Duodenal mucosa (tissue), 2 donors: ENCODE measurements around the gene RASA1.

Experiments
- H3K27ac ChIP-seq: one replicate; pipeline ENCODE4 v1.7.0; 2013; ENCODE audit warnings: low read depth, low read length
- H3K27me3 ChIP-seq, 2 donors: one replicate each; pipeline ENCODE4 v1.7.0; 2013; ENCODE audit warnings: low read length in 2 of 2, control low read depth in 1 of 2; ENCODE audit not compliant: insufficient read depth in 2 of 2, control insufficient read depth in 1 of 2
- H3K36me3 ChIP-seq, 2 donors: one replicate each; pipeline ENCODE4 v1.7.0; 2013; ENCODE audit warnings: low read length in 2 of 2, control low read depth in 1 of 2; ENCODE audit not compliant: insufficient read depth in 2 of 2, control insufficient read depth in 1 of 2
- H3K4me1 ChIP-seq, 2 donors: one replicate each; pipeline ENCODE4 v1.7.0; 2013; ENCODE audit warnings: low read length in 2 of 2, control low read depth in 1 of 2; ENCODE audit not compliant: insufficient read depth in 2 of 2, control insufficient read depth in 1 of 2
- H3K4me3 ChIP-seq, 2 donors: one replicate each; pipeline ENCODE4 v1.7.0; 2013; ENCODE audit warnings: low read length in 2 of 2, low read depth in 1 of 2
- H3K9ac ChIP-seq, 2 donors: one replicate each; pipeline ENCODE4 v1.7.0; 2013; ENCODE audit warnings: low read length in 2 of 2, low read depth in 1 of 2
- H3K9me3 ChIP-seq, 2 donors: one replicate each; pipeline ENCODE4 v1.7.0; 2013; ENCODE audit warnings: low read length in 2 of 2, control low read depth in 1 of 2; ENCODE audit not compliant: control insufficient read depth in 1 of 2

Gene RASA1

DNA sequence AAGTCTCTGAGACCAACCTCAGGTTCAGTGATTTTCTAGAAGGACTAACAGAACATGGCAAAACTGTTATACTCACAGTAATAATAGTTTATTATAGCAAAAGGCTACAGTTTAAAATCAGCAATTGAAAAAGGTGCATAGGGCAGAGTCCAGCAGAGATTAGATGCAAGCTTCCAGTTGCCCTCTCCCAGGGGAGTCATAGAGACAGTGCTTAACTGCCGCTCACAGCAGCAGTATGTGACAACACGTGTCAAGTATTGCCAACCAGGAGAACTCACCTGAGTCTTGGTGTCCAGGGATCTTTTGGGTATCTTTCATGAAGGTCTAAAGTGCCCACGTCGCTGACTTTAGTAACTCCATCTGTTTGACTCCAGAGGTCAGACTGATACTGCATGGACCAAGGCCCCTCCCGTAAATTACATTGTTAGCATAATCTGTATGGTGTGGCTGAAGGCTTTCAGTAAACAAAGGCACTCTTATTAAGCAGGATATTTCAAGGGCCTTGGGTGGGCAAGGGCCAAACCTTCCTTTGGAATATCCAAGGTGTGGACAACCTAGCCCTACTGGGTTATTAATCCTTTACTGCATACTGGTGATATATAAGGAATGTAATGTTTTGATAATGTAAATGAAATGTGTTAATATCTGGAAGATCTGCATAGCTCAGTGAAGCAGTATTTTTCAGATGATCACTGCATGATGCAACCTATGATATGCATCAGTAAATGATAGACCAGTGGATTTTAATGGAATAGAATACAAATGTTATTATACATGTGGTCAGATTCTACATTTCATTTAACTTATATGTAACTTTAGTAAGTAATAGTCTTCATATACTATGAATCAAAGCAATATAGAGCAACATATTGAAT is 44.0 kb downstream of the RASA1 start:
- Histone ChIP-seq H3K4me3 (no peak overlapping the region), H3K9ac (no peak overlapping the region), H3K9me3 (no peaks in the 10 kb centered on the region), H3K4me1 (peaks cover 10 to 11% of the 10 kb centered on the region in 2 donors), H3K27ac (no peak overlapping the region), H3K36me3 (no peaks in the 10 kb centered on the region), H3K27me3 (no peaks in the 10 kb centered on the region)

DNA sequence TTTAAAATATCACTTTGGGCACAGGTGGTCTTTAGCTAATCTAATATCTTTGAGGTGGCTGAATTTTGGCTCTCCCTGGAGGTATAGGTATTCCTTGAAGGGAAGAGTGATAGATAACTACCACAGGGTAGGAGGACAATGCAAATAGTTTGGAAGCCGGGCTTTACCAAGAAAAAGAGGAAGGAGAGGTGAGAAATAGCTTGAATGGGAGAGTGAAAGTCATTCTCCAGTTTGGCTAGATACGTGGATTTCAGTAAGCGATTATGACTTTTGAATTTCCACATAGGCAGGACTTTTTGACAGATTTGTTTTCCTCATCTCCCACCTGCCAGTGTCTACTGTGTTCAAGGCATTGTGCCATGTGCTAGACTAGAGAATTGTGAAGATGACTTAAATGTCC is 45.5 kb downstream of the RASA1 start:
- peaks cover 10 to 11% of the 10 kb centered on the region in 2 donors for H3K4me1 ChIP-seq
- no peak overlapping the region for H3K9ac ChIP-seq
- H3K36me3 ChIP-seq = peaks cover 0 to 2% of the 10 kb centered on the region in 2 donors
- no peak overlapping the region for H3K27ac ChIP-seq
- H3K4me3 ChIP-seq = no peak overlapping the region
- no peaks in the 10 kb centered on the region for H3K27me3 ChIP-seq
- no peaks in the 10 kb centered on the region for H3K9me3 ChIP-seq

DNA sequence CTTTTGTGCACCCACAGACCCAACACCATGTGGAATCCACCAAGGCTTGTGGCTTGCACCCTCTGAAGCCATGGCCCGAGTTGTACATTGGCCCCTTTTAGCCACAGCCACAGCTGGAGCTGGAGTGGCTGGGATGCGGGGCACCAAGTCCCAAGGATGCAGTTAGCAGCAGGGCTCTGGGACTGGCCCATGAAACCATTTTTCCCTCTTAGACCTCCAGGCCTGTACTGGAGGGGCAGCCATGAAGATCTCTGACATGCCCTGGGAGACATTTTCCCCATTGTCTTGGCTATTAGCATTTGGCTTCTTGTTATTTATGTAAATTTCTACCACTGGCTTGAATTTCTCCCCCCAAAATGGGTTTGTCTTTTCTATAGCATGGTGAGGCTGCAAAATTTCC is 51.8 kb downstream of the RASA1 start:
- no peak overlapping the region for H3K9ac ChIP-seq
- peaks cover 0 to 2% of the 10 kb centered on the region in 2 donors for H3K36me3 ChIP-seq
- H3K4me3 ChIP-seq = no peak overlapping the region
- no peak overlapping the region for H3K27ac ChIP-seq
- no peaks in the 10 kb centered on the region for H3K9me3 ChIP-seq
- H3K27me3 ChIP-seq = no peaks in the 10 kb centered on the region
- peaks cover 0 to 7% of the 10 kb centered on the region in 2 donors for H3K4me1 ChIP-seq

DNA sequence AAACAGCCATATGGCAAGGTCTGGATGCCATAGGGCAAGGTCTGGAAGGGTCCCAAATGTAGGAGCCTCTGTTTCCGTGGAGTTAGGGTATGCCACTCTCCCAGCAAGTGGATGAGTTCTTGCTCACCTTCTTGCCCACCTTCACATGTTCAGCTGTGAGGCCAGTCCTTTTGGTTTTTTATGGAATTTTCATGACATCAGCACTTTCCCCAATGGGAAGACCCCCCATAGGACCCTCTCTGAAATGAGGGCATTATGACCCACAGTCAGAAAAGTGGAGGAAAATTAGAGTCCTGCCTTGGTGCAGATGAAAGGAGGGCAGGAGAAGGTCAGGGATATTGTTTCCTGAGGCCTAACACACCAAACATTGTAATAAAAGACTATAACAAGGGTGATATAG is 53.9 kb downstream of the RASA1 start:
- H3K9me3 ChIP-seq = no peaks in the 10 kb centered on the region
- no peaks in the 10 kb centered on the region for H3K27me3 ChIP-seq
- H3K4me3 ChIP-seq = no peak overlapping the region
- peaks cover 0 to 2% of the 10 kb centered on the region in 2 donors for H3K36me3 ChIP-seq
- no peak overlapping the region for H3K27ac ChIP-seq
- H3K9ac ChIP-seq = no peak overlapping the region
- peaks cover 0 to 9% of the 10 kb centered on the region in 2 donors for H3K4me1 ChIP-seq

DNA sequence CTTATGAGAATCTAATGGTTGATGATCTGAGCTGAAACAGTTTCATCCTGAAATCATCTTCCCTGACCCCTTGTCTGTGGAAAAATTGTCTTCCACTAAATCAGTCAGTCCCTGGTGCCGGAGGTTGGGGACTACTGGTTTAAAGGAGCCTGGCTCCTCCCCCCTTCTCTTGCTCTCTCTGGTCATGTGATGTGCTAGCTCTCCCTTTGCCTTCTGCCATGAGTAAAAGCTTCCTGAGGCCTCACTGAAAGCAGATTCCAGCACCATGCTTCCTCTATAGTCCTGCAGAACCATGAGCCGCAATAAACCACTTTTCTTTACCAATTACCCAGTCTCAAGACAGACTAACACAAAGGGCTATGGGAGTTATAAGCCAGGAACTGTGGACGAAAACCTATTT is 54.7 kb downstream of the RASA1 start:
- H3K9me3 ChIP-seq = no peaks in the 10 kb centered on the region
- no peak overlapping the region for H3K4me3 ChIP-seq
- H3K27ac ChIP-seq = no peak overlapping the region
- no peaks in the 10 kb centered on the region for H3K36me3 ChIP-seq
- H3K9ac ChIP-seq = no peak overlapping the region
- H3K27me3 ChIP-seq = no peaks in the 10 kb centered on the region
- H3K4me1 ChIP-seq = peaks cover 0 to 9% of the 10 kb centered on the region in 2 donors

DNA sequence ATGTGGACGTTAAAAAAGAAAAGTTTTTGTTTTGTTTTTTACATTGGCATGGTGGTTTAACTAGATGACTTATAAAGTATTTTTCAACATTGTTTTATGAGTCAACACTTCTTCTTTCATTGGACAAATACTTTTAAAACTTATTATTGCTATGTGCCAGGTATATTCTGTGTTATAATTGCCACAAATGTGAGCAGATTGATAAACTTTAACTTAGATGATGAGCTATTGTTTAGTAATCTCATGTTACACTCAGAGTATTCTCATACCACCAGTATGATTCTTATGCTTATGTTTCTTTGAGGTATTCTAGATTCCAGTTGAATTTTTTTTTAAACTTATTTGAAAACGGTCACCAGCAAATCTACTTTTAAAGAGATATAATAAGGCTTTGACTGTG is 60.3 kb downstream of the RASA1 start:
- Histone ChIP-seq H3K9me3 (no peaks in the 10 kb centered on the region), H3K27ac (no peak overlapping the region), H3K36me3 (no peaks in the 10 kb centered on the region), H3K9ac (no peak overlapping the region), H3K4me1 (peaks cover 0 to 9% of the 10 kb centered on the region in 2 donors), H3K4me3 (no peak overlapping the region), H3K27me3 (no peaks in the 10 kb centered on the region)

DNA sequence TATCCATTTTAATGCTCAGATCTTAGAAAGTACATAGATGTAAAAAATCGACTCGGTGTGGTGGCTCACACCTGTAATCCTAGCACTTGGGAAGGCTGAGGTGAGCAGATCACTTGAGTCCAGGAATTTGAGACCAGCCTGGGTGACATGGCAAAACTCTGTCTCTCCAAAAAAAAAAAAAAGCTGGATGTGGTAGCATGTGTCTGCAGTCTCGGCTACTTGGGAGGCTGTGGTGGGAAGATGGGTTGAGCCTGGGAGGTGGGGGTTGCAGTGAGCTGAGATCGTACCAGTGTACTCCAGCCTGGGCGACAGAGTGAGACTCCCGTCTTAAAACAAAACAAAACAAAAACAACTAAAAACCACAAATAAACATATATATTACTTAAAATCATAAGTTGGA is 61.4 kb downstream of the RASA1 start:
- H3K4me3 ChIP-seq = no peak overlapping the region
- H3K4me1 ChIP-seq = peaks cover 0 to 5% of the 10 kb centered on the region in 2 donors
- H3K36me3 ChIP-seq = peaks cover 0 to 5% of the 10 kb centered on the region in 2 donors
- no peak overlapping the region for H3K27ac ChIP-seq
- H3K27me3 ChIP-seq = no peaks in the 10 kb centered on the region
- H3K9me3 ChIP-seq = no peaks in the 10 kb centered on the region
- no peak overlapping the region for H3K9ac ChIP-seq

DNA sequence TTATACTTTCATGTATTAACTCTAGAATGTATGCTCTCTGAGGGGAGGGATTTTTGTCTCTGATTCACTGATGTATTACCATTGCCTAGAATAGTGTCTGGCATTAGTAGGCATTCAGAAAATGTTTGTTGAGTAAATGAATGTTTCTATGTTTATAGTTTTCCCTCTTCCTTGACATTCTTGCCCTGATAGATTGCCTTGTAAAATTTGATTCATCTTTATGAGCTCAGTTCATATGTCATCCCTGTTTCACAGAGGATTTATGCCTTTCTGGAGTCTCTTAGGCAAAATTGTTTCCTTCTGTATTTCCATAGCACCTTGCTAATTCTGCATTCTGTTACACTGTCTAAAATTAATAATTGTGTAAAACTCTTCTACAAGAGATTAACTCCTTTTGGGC is 72.3 kb downstream of the RASA1 start:
- Histone ChIP-seq H3K9me3 (no peaks in the 10 kb centered on the region), H3K4me1 (no peaks in the 10 kb centered on the region), H3K9ac (no peak overlapping the region), H3K27me3 (no peaks in the 10 kb centered on the region), H3K4me3 (no peak overlapping the region), H3K27ac (no peak overlapping the region), H3K36me3 (peaks cover 6 to 8% of the 10 kb centered on the region in 2 donors)

DNA sequence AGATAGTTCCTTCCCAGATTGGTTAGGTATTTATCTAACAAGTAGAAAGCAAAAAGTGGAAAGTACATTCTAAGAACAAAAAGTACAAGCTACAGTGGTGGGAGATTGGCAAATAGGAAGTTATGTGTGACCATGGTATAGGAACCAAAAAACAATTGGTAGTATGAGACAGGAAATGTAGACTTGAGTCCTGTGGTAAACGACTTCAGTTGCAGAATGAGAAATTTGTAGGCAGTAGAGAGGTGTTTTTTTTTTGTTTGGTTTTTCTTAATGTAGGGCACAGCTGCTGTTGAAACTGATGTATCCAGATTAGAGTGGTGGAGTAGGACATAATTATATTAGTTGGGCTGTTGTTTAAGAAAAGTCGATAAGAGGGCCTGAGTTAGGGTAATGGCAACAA is 73.0 kb downstream of the RASA1 start:
- H3K27ac ChIP-seq = no peak overlapping the region
- H3K36me3 ChIP-seq = peaks cover 6 to 8% of the 10 kb centered on the region in 2 donors

DNA sequence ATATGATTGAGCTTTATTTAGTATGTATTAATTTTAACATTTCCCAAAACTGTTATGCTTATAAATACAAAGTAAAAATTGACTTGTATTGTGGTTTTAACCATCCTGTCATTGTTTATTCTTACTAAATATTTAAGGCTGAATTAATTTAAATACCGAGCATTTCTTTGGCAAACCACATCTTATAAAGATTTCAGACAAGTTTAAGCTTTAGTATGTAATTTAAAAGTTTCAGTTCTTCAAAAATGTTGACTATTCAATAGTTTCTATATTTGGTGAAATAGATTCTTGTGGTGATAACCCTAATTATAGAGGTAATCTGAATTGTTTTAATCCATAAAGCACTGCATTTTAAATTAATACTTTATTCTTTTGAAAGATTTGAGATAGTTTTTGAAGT is 79.6 kb downstream of the RASA1 start:
- no peaks in the 10 kb centered on the region for H3K9me3 ChIP-seq
- H3K9ac ChIP-seq = no peak overlapping the region
- H3K36me3 ChIP-seq = peaks cover 0 to 4% of the 10 kb centered on the region in 2 donors
- H3K27ac ChIP-seq = no peak overlapping the region
- H3K4me3 ChIP-seq = no peak overlapping the region
- no peaks in the 10 kb centered on the region for H3K27me3 ChIP-seq
- H3K4me1 ChIP-seq = no peaks in the 10 kb centered on the region

More for the DNA sequence above, 73.0 kb downstream of the RASA1 start:
- Histone ChIP-seq H3K9ac (no peak overlapping the region), H3K27me3 (no peaks in the 10 kb centered on the region), H3K4me3 (no peak overlapping the region), H3K9me3 (no peaks in the 10 kb centered on the region), H3K4me1 (no peaks in the 10 kb centered on the region)
